NT2/D1 (cell line): ENCODE results near the gene INKA2.

Experiments
- DNase-seq: peaks from one replicate; pipeline ENCODE4 v3.0.0-alpha.2; 2011; ENCODE audit warnings: low read depth, low spot score
- H3K27me3 ChIP-seq: 2 replicates; pipeline ENCODE4 v1.6.0; 2011; ENCODE audit warnings: mild to moderate bottlenecking; ENCODE audit not compliant: insufficient read length, insufficient read depth
- H3K36me3 ChIP-seq: 2 replicates; pipeline ENCODE4 v1.6.1; 2011; ENCODE audit warnings: mild to moderate bottlenecking, low read length, mixed read lengths; ENCODE audit not compliant: insufficient read depth, insufficient read length
- H3K4me1 ChIP-seq: 2 replicates; pipeline ENCODE4 v1.5.1; 2011; ENCODE audit not compliant: insufficient read depth, insufficient read length
- H3K4me3 ChIP-seq: 2 replicates; pipeline ENCODE4 v1.5.1; 2011; ENCODE audit warnings: low read depth; ENCODE audit not compliant: insufficient read length
- H3K9ac ChIP-seq: 2 replicates; pipeline ENCODE4 v1.6.0; 2011; ENCODE audit warnings: low read depth; ENCODE audit not compliant: insufficient read length
- H3K9me3 ChIP-seq: 2 replicates; pipeline ENCODE4 v1.5.1; 2011; ENCODE audit warnings: mild to moderate bottlenecking, low read length; ENCODE audit not compliant: insufficient read depth
- SUZ12 ChIP-seq: IDR thresholded peaks from 2 replicates; pipeline ENCODE4 v1.6.1; 2011; ENCODE audit not compliant: insufficient read length, insufficient read depth; ENCODE audit errors: extremely low read depth
- YY1 ChIP-seq: IDR thresholded peaks from 2 replicates; pipeline ENCODE4 v1.6.1; 2011; ENCODE audit not compliant: insufficient read length, insufficient read depth
- ZNF274 ChIP-seq: IDR thresholded peaks from 2 replicates; pipeline ENCODE4 v1.6.1; 2011; ENCODE audit warnings: mild to moderate bottlenecking, low read depth, low read length

The INKA2 gene

GRCh38 chr1:111739194-111739924 lies at the start of gene INKA2:
Gene INKA2, minus strand, starts transcription at chr1:111739395. Its CDS starts 153 bp downstream, at chr1:111739242.
- DNase-seq = peak; percentile 71
- Histone ChIP-seq H3K36me3 (peaks cover 5% of the 10 kb centered on the region), H3K27me3 (peaks cover 41% of the 10 kb centered on the region), H3K9ac (peak within 1 kb of the TSS; percentile 83), H3K4me1 (peaks cover 22% of the 10 kb centered on the region), H3K9me3 (no peaks in the 10 kb centered on the region), H3K4me3 (peak within 1 kb of the TSS; percentile 64)
- TF ChIP-seq YY1 (no peak), ZNF274 (no peak), SUZ12 (no peak)

GRCh38 chr1:111786669-111787207 lies 47.5 kb upstream of the INKA2 start:
- Histone ChIP-seq H3K4me3 (no peak overlapping the region), H3K9me3 (no peaks in the 10 kb centered on the region), H3K36me3 (no peaks in the 10 kb centered on the region), H3K27me3 (no peaks in the 10 kb centered on the region), H3K4me1 (no peaks in the 10 kb centered on the region), H3K9ac (no peak overlapping the region)
- TF ChIP-seq ZNF274 (no peak), YY1 (no peak), SUZ12 (no peak)
- no peak for DNase-seq

- no peak for DNase-seq
- Histone ChIP-seq H3K4me3 (no peak overlapping the region), H3K36me3 (no peaks in the 10 kb centered on the region), H3K4me1 (no peaks in the 10 kb centered on the region), H3K9ac (no peak overlapping the region), H3K9me3 (no peaks in the 10 kb centered on the region), H3K27me3 (no peaks in the 10 kb centered on the region)
- no peak for TF ChIP-seq YY1
- no peak for TF ChIP-seq ZNF274
- no peak for TF ChIP-seq SUZ12
Observed at GRCh38 chr1:111784273-111784901, 45.2 kb upstream of the INKA2 start.

GRCh38 chr1:111779546-111779945 lies 40.4 kb upstream of the INKA2 start:
- no peak for TF ChIP-seq ZNF274
- no peak for TF ChIP-seq YY1
- no peak for TF ChIP-seq SUZ12
- Histone ChIP-seq H3K9me3 (peaks cover 14% of the 10 kb centered on the region; the same call in 1 of the 2 replicates), H3K36me3 (no peaks in the 10 kb centered on the region), H3K9ac (no peak overlapping the region), H3K27me3 (no peaks in the 10 kb centered on the region), H3K4me3 (no peak overlapping the region), H3K4me1 (peaks cover 5% of the 10 kb centered on the region)
- DNase-seq = no peak

- peaks cover 5% of the 10 kb centered on the region for H3K4me1 ChIP-seq
- H3K4me3 ChIP-seq = no peak overlapping the region
- DNase-seq = no peak
- no peaks in the 10 kb centered on the region for H3K27me3 ChIP-seq
- H3K9me3 ChIP-seq = peaks cover 14% of the 10 kb centered on the region; the same call in 1 of the 2 replicates
- TF ChIP-seq SUZ12 = no peak
- no peak for TF ChIP-seq YY1
- TF ChIP-seq ZNF274 = no peak
- no peaks in the 10 kb centered on the region for H3K36me3 ChIP-seq
- H3K9ac ChIP-seq = no peak overlapping the region
Observed at GRCh38 chr1:111778541-111779051, 39.4 kb upstream of the INKA2 start.

- Histone ChIP-seq H3K9ac (no peak overlapping the region), H3K9me3 (peaks cover 14% of the 10 kb centered on the region; the same call in 1 of the 2 replicates), H3K4me1 (peaks cover 5% of the 10 kb centered on the region), H3K36me3 (no peaks in the 10 kb centered on the region), H3K4me3 (no peak overlapping the region), H3K27me3 (no peaks in the 10 kb centered on the region)
- no peak for DNase-seq
- TF ChIP-seq ZNF274 (no peak), YY1 (no peak), SUZ12 (no peak)
Observed at GRCh38 chr1:111778066-111778465, 38.9 kb upstream of the INKA2 start.

- H3K4me3 ChIP-seq = no peak overlapping the region
- TF ChIP-seq SUZ12 (no peak), ZNF274 (no peak), YY1 (no peak)
- no peaks in the 10 kb centered on the region for H3K27me3 ChIP-seq
- DNase-seq = no peak
- no peaks in the 10 kb centered on the region for H3K36me3 ChIP-seq
- H3K9ac ChIP-seq = no peak overlapping the region
- peaks cover 14% of the 10 kb centered on the region; the same call in 1 of the 2 replicates for H3K9me3 ChIP-seq
- H3K4me1 ChIP-seq = peaks cover 5% of the 10 kb centered on the region
Observed at GRCh38 chr1:111777301-111777700, 38.1 kb upstream of the INKA2 start.
